Type B pancreatic cell (in vitro differentiated cells): ENCODE data around the gene FRY. TPM values are rescaled to one million over a fixed set of nuclear protein-coding genes. Genes with fewer than 3 reads are reported as not detected.

Source experiments
- DNase-seq: peaks from one replicate; pipeline ENCODE4 v3.0.0; 2021; ENCODE audit warnings: mixed read lengths; ENCODE audit not compliant: unreplicated experiment; ENCODE audit errors: extremely low spot score
- H3K27ac Mint-ChIP-seq: 2 replicates; pipeline ENCODE4 v1.8.0; 2021; ENCODE audit warnings: mild to moderate bottlenecking, mixed read lengths
- H3K27me3 Mint-ChIP-seq: 2 replicates; pipeline ENCODE4 v1.8.0; 2021; ENCODE audit warnings: mixed read lengths
- H3K36me3 Mint-ChIP-seq: 2 replicates; pipeline ENCODE4 v1.8.0; 2021; ENCODE audit warnings: mixed read lengths
- H3K4me1 Mint-ChIP-seq: one replicate; pipeline ENCODE4 v1.8.0; 2021; ENCODE audit warnings: mixed read lengths; ENCODE audit not compliant: unreplicated experiment
- H3K4me3 Mint-ChIP-seq: 2 replicates; pipeline ENCODE4 v1.8.0; 2021; ENCODE audit warnings: mild to moderate bottlenecking, mixed read lengths
- H3K9me3 Mint-ChIP-seq: 2 replicates; pipeline ENCODE4 v1.8.0; 2021; ENCODE audit warnings: mixed read lengths
- total RNA-seq: library from RNA; stranded (reverse); gene quantifications from 2 replicates; pipeline ENCODE4 v1.2.1, GENCODE V29; 2021; ENCODE audit warnings: low replicate concordance
- TF ChIP-seq, protein P1 (sequence below): fragments of 200-600 bp; sonication (generic); conservative IDR thresholded peaks from 2 replicates; pipeline ENCODE4 v1.5.0; 2021; ENCODE audit warnings: antibody characterized with exemption, mild to moderate bottlenecking

The FRY gene
- total RNA-seq, 1 donor from 2014 or later = 13.4 TPM

DNA sequence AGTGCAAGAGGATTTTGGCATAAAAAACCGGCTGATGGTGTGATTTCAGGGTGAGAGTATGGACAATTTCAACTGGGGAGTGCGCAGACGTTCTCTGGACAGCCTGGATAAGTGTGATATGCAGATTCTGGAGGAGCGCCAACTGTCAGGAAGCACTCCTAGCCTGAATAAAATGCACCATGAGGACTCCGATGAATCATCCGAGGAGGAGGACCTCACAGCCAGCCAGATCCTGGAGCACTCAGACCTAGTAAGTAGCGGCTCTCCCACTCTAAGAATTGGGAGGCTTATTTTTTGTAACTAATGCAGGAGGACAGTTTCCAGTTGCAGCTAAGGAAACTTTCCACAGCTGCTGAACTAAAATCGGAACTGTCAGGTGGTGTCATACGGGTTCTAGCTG lies 230.0 kb downstream of the FRY start:
- H3K9me3 Mint-ChIP-seq = no peaks in the 10 kb centered on the region
- TF ChIP-seq, protein P1, sequence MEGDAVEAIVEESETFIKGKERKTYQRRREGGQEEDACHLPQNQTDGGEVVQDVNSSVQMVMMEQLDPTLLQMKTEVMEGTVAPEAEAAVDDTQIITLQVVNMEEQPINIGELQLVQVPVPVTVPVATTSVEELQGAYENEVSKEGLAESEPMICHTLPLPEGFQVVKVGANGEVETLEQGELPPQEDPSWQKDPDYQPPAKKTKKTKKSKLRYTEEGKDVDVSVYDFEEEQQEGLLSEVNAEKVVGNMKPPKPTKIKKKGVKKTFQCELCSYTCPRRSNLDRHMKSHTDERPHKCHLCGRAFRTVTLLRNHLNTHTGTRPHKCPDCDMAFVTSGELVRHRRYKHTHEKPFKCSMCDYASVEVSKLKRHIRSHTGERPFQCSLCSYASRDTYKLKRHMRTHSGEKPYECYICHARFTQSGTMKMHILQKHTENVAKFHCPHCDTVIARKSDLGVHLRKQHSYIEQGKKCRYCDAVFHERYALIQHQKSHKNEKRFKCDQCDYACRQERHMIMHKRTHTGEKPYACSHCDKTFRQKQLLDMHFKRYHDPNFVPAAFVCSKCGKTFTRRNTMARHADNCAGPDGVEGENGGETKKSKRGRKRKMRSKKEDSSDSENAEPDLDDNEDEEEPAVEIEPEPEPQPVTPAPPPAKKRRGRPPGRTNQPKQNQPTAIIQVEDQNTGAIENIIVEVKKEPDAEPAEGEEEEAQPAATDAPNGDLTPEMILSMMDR = no peak
- H3K4me1 Mint-ChIP-seq = no peaks in the 10 kb centered on the region
- no peak overlapping the region for H3K4me3 Mint-ChIP-seq
- peaks cover 4% of the 10 kb centered on the region for H3K36me3 Mint-ChIP-seq
- no peak overlapping the region for H3K27ac Mint-ChIP-seq
- no peaks in the 10 kb centered on the region for H3K27me3 Mint-ChIP-seq
- no peak for DNase-seq

DNA sequence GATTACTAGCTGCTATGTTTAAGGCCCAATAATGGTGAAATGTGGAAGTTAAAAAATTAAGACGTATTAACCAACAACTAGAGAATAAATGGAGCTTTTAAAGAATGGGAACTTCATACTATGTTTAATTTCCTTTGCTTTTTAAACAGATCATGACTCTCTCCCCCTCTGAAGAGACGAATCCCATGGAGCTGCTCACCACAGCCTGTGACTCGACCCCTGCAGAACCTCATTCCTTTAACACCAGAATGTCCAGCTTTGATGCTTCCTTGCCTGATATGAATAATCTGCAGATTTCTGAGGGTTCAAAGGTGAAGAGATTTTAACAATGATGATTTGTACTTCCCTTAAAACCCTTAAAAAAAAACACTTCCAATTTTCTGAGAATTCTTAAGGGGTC lies 230.6 kb downstream of the FRY start:
- H3K27ac Mint-ChIP-seq = no peak overlapping the region
- H3K27me3 Mint-ChIP-seq = no peaks in the 10 kb centered on the region
- H3K4me1 Mint-ChIP-seq = no peaks in the 10 kb centered on the region
- TF ChIP-seq, protein P1 = no peak
- no peaks in the 10 kb centered on the region for H3K9me3 Mint-ChIP-seq
- no peak overlapping the region for H3K4me3 Mint-ChIP-seq
- H3K36me3 Mint-ChIP-seq = peaks cover 4% of the 10 kb centered on the region
- DNase-seq = no peak

DNA sequence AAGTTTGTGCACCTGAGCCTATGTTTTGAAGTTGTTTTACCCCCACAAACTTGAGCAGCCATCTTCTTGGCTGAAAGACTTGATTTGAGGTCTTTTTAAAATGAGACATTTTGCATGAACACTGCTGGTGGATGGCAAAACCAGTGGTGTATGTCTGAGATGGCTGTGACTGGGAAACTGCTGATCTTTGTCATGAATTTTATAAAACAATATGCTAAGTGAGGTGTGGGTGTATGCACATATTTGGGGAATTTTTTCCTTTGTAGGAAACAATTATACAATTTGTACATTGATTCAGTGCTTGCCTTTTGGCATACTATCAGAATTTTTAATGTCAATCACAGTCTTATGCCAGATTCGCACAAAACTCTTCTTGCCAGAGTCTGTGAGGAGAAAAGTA lies 231.0 kb downstream of the FRY start:
- H3K9me3 Mint-ChIP-seq = no peaks in the 10 kb centered on the region
- no peak overlapping the region for H3K27ac Mint-ChIP-seq
- no peak overlapping the region for H3K4me3 Mint-ChIP-seq
- no peaks in the 10 kb centered on the region for H3K4me1 Mint-ChIP-seq
- H3K36me3 Mint-ChIP-seq = peaks cover 5% of the 10 kb centered on the region
- TF ChIP-seq, protein P1 = no peak
- H3K27me3 Mint-ChIP-seq = no peaks in the 10 kb centered on the region
- no peak for DNase-seq

DNA sequence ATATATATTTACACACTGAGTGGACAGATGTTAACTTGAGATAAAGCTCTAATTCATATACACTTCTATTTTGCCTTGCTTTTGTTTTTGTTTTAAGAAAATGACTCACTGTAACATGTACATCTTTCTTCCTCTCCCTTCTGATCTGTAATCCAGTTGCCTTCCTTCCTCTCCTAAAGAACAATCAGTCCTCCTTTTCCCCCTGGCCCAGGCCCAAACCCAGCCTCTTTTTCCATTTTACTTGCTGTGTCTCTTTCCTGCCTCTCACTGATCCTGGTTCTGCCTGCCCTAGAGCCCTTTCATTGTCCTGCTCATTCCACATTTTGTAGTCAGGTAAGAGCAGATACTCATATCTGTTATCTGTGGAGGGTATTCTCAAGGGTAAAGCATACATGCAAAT lies 232.8 kb downstream of the FRY start:
- TF ChIP-seq, protein P1 = no peak
- no peak for DNase-seq
- H3K4me1 Mint-ChIP-seq = no peaks in the 10 kb centered on the region
- H3K4me3 Mint-ChIP-seq = no peak overlapping the region
- no peaks in the 10 kb centered on the region for H3K27me3 Mint-ChIP-seq
- no peak overlapping the region for H3K27ac Mint-ChIP-seq
- H3K36me3 Mint-ChIP-seq = peaks cover 5% of the 10 kb centered on the region
- H3K9me3 Mint-ChIP-seq = no peaks in the 10 kb centered on the region

DNA sequence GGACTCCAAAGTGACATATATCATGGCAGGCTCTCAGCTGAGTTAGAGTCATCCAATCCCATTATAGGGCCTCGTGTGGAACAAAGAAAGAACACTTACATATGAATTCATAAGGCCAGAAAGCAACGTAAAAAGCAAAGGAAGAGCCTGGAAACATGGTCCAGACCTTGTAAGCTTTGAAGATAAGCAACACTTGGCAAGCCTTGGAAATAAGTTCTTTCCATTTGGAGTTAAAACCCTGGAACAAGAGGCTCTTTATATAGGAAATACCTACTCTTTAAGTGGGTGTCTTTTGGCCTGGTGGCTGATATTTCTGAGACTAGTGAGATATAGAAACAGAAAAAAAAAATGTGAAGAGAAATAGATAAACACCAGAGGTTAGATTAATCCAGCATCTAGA lies 234.2 kb downstream of the FRY start:
- TF ChIP-seq, protein P1 = no peak
- Mint-ChIP-seq H3K9me3 (no peaks in the 10 kb centered on the region), H3K27me3 (no peaks in the 10 kb centered on the region), H3K4me3 (no peak overlapping the region), H3K27ac (no peak overlapping the region), H3K36me3 (peaks cover 8% of the 10 kb centered on the region), H3K4me1 (no peaks in the 10 kb centered on the region)
- no peak for DNase-seq

DNA sequence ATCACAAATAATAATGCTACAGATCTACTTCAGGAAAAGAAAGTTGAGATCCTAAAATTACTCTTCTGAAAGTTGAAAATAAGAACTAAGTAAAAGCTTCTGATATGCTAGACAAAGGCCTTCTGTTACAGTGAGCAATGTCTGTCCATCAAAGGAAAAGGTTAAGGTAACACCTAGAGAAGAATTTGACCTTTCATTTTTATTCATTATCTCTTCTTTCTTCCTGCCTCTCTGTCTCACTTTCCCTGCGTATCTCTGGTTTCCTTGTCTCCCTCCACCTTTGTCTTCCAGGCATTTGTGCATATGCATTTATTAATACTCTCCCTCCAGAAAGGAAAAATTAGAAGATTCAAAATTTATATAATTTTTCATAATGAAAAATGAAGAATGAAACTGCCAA lies 234.6 kb downstream of the FRY start:
- DNase-seq = no peak
- peaks cover 9% of the 10 kb centered on the region for H3K36me3 Mint-ChIP-seq
- H3K4me1 Mint-ChIP-seq = no peaks in the 10 kb centered on the region
- TF ChIP-seq, protein P1 = no peak
- H3K27ac Mint-ChIP-seq = no peak overlapping the region
- no peaks in the 10 kb centered on the region for H3K9me3 Mint-ChIP-seq
- H3K4me3 Mint-ChIP-seq = no peak overlapping the region
- H3K27me3 Mint-ChIP-seq = no peaks in the 10 kb centered on the region
